HEK293 (cell line): ENCODE measurements around the gene DDX51.

Experiments used
- CTCF ChIA-PET: fragments of 350-600 bp; formaldehyde crosslinking; extraction: SDS; loops from one replicate; lab custom pipeline; 2021; ENCODE audit warnings: antibody characterized with exemption; lab: Yijun Ruan, JAX
- POLR2A ChIA-PET: fragments of 300-600 bp; formaldehyde crosslinking; extraction: SDS; loops from one replicate; lab custom pipeline; 2020; ENCODE audit warnings: antibody characterized with exemption, inconsistent platforms; lab: Yijun Ruan, JAX
- H3K27ac ChIP-seq: fragments of 200-500 bp; sonication (Bioruptor generic); 2 replicates; pipeline ENCODE4 v1.5.1; 2014; ENCODE audit warnings: low read depth, low read length, control low read depth, inconsistent platforms; ENCODE audit errors: extremely low read depth
- H3K36me3 ChIP-seq, 2 experiments: fragments of 200-500 bp in 1 of 2; sonication (Bioruptor generic) in 1 of 2; 1 replicate in 1 of 2; 2 replicates in 1 of 2; pipeline ENCODE4 v1.5.1; 2014 to 2017; ENCODE audit warnings: inconsistent platforms in 2 of 2, low read length in 2 of 2; ENCODE audit not compliant: control insufficient read depth in 2 of 2, insufficient read depth in 1 of 2
- H3K4me1 ChIP-seq: fragments of 200-500 bp; sonication (Bioruptor generic); 2 replicates; pipeline ENCODE4 v1.5.1; 2014; ENCODE audit warnings: mild to moderate bottlenecking, low read length, inconsistent platforms; ENCODE audit not compliant: control insufficient read depth, insufficient read depth
- H3K4me3 ChIP-seq: 2 replicates; pipeline ENCODE4 v1.5.1; 2011; ENCODE audit warnings: low read depth, mild to moderate bottlenecking, control low read depth, low read length, moderate library complexity
- H3K9me3 ChIP-seq: fragments of 200-500 bp; sonication (Bioruptor generic); 2 replicates; pipeline ENCODE4 v1.5.1; 2014; ENCODE audit warnings: low read depth, low read length, inconsistent platforms; ENCODE audit not compliant: control insufficient read depth, insufficient read depth
- AEBP2 ChIP-seq: fragments of 450-650 bp; formaldehyde crosslinking; IDR thresholded peaks from 2 replicates; pipeline ENCODE4 v1.5.1; 2016; ENCODE audit warnings: missing biosample characterization, missing genetic modification characterization, borderline replicate concordance
- BCL11B ChIP-seq: fragments of 450-650 bp; formaldehyde crosslinking; IDR thresholded peaks from 2 replicates; pipeline ENCODE4 v1.5.1; 2016; ENCODE audit warnings: low read depth, missing biosample characterization, missing genetic modification characterization
- REPIN1 ChIP-seq: fragments of 450-650 bp; formaldehyde crosslinking; IDR thresholded peaks from 2 replicates; pipeline ENCODE4 v1.5.1; 2017; ENCODE audit warnings: missing biosample characterization, missing genetic modification characterization, low read depth
- SETDB1 ChIP-seq: IDR thresholded peaks from one replicate; pipeline ENCODE4 v1.6.1; 2017; ENCODE audit warnings: mild to moderate bottlenecking, low read length, moderate library complexity, mixed read lengths; ENCODE audit not compliant: insufficient read length
- ZBTB1 ChIP-seq: fragments of 450-650 bp; formaldehyde crosslinking; IDR thresholded peaks from 2 replicates; pipeline ENCODE4 v1.5.1; 2016; ENCODE audit warnings: missing biosample characterization, missing genetic modification characterization
- ZNF138 ChIP-seq: fragments of 450-650 bp; formaldehyde crosslinking; IDR thresholded peaks from 2 replicates; pipeline ENCODE4 v1.5.1; 2016; ENCODE audit warnings: missing biosample characterization, missing genetic modification characterization, borderline replicate concordance
- ZNF302 ChIP-seq: fragments of 450-650 bp; formaldehyde crosslinking; IDR thresholded peaks from 2 replicates; pipeline ENCODE4 v1.5.1; 2016; ENCODE audit warnings: missing biosample characterization, missing genetic modification characterization, low read depth
- ZNF324 ChIP-seq: fragments of 450-650 bp; formaldehyde crosslinking; IDR thresholded peaks from 2 replicates; pipeline ENCODE4 v1.5.1; 2016; ENCODE audit warnings: missing biosample characterization, missing genetic modification characterization
- ZNF362 ChIP-seq: fragments of 450-650 bp; formaldehyde crosslinking; IDR thresholded peaks from 2 replicates; pipeline ENCODE4 v1.5.1; 2016; ENCODE audit warnings: missing biosample characterization, missing genetic modification characterization
- ZNF391 ChIP-seq: fragments of 450-650 bp; formaldehyde crosslinking; IDR thresholded peaks from 2 replicates; pipeline ENCODE4 v1.5.1; 2016; ENCODE audit warnings: low read depth, missing biosample characterization, missing genetic modification characterization, borderline replicate concordance
- ZNF433 ChIP-seq: fragments of 450-650 bp; formaldehyde crosslinking; IDR thresholded peaks from 2 replicates; pipeline ENCODE4 v1.5.1; 2016; ENCODE audit warnings: missing biosample characterization, missing genetic modification characterization, low read depth
- ZNF521 ChIP-seq: fragments of 450-650 bp; formaldehyde crosslinking; IDR thresholded peaks from 2 replicates; pipeline ENCODE4 v1.5.1; 2017; ENCODE audit warnings: missing biosample characterization, mild to moderate bottlenecking, missing genetic modification characterization
- ZNF544 ChIP-seq: fragments of 450-650 bp; formaldehyde crosslinking; IDR thresholded peaks from 2 replicates; pipeline ENCODE4 v1.5.0; 2017; ENCODE audit warnings: missing biosample characterization, missing genetic modification characterization
- ZNF560 ChIP-seq: fragments of 450-650 bp; formaldehyde crosslinking; IDR thresholded peaks from 2 replicates; pipeline ENCODE4 v1.5.1; 2017; ENCODE audit warnings: missing biosample characterization, missing genetic modification characterization, borderline replicate concordance
- ZNF600 ChIP-seq: fragments of 450-650 bp; formaldehyde crosslinking; IDR thresholded peaks from 2 replicates; pipeline ENCODE4 v1.5.1; 2016; ENCODE audit warnings: missing biosample characterization, missing genetic modification characterization
- ZNF610 ChIP-seq: fragments of 450-650 bp; formaldehyde crosslinking; IDR thresholded peaks from 2 replicates; pipeline ENCODE4 v1.5.1; 2016; ENCODE audit warnings: missing biosample characterization, missing genetic modification characterization, borderline replicate concordance
- ZNF621 ChIP-seq: fragments of 450-650 bp; formaldehyde crosslinking; IDR thresholded peaks from 2 replicates; pipeline ENCODE4 v1.5.1; 2017; ENCODE audit warnings: missing biosample characterization, missing genetic modification characterization
- ZNF830 ChIP-seq: fragments of 450-650 bp; IDR thresholded peaks from 2 replicates; pipeline ENCODE4 v1.5.0; 2018; ENCODE audit warnings: missing biosample characterization, missing genetic modification characterization, low read depth, mild to moderate bottlenecking, moderate library complexity
- ZSCAN4 ChIP-seq: fragments of 450-650 bp; formaldehyde crosslinking; IDR thresholded peaks from 2 replicates; pipeline ENCODE4 v1.5.1; 2017; ENCODE audit warnings: missing biosample characterization, missing genetic modification characterization
- TF ChIP-seq, protein P1 (sequence below): fragments of 450-650 bp; formaldehyde crosslinking; IDR thresholded peaks from 2 replicates; pipeline ENCODE4 v1.5.1; 2016; ENCODE audit warnings: missing biosample characterization, missing genetic modification characterization, low read depth

Gene DDX51

GRCh38 chr12:132185705-132186104 lies 41.6 kb upstream of the DDX51 start (continued):
- no peak for TF ChIP-seq ZNF560
- no peak for TF ChIP-seq REPIN1 (tag by site-specific recombination)

DNA sequence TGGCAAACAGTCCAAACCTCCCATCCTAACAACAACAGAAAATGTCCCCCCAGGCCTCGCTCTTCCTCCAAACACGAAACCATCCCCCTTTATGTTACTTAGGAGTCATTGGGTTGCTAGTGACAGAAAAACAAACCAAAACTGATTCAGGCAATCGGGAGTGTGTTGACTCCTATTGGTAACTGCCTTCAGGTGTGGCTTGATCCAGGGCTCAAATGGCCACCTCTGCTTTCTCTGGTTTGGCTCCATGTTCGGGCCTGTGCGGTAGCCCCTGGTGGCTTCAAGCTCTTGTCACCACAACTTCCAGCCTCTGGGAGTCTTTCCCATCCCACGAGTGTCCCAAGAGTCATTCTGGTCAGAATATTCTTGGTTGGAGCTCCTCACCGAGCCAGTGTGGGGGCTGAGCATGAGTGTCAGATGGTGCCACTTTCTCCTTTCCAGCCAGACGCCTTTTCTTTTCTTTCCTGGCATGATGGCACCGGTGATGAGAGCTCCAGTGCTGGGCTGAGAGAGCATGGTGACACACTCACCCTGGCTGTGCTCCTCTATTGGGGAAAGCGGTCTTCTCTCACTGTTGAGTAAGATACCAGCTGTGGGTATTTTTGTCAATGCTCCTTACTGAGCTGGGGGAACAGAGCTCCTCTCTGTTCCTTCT lies 38.7 kb upstream of the DDX51 start:
- TF ChIP-seq ZNF544 (tag by site-specific recombination) (no peak), ZNF391 (tag by site-specific recombination) (no peak), ZNF138 (tag by site-specific recombination) (no peak), ZNF621 (tag by site-specific recombination) (no peak)
- ChIA-PET CTCF (interaction anchor here (0.7 kb wide), 1 partner anchor 12 kb away, joined by 3 read pairs; no protein-coding TSS in a partner anchor), POLR2A (interaction anchor here (0.6 kb wide), 1 partner anchor 91 kb away, joined by 3 read pairs; no protein-coding TSS in a partner anchor)
- Histone ChIP-seq H3K36me3 (no peaks in the 10 kb centered on the region), H3K4me3 (no peak overlapping the region), H3K27ac (no peak overlapping the region), H3K4me1 (no peaks in the 10 kb centered on the region), H3K9me3 (no peaks in the 10 kb centered on the region)

DNA sequence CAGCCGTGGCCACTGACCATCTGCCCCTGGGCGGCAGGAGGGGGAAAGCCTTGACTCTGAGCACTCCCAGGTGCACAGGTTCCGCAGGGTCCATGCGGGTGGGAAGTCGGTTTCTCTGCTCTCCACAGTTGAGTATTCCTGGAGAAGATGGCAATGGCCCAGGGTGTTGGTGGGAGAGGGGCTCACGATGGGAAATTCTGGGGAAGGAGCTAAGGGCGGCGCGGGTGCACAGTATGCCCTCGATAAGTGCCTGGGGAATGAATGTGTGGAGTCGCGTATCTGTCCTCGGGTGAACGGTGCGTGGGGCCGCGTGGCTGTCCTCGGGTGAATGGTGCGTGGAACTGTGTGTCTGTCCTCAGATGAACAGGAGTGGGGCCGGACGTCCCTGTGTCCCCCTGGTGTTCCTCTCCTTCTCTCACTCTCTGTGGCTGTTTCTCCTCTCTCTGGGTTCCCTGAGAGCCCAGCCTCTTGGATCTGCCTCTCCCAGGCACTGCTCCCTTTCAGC lies 38.1 kb upstream of the DDX51 start:
- ChIA-PET CTCF (interaction anchor here (0.7 kb wide), 1 partner anchor 12 kb away, joined by 3 read pairs; no protein-coding TSS in a partner anchor), POLR2A (no interaction called here)
- Histone ChIP-seq H3K27ac (no peak overlapping the region), H3K9me3 (no peaks in the 10 kb centered on the region), H3K4me3 (no peak overlapping the region), H3K36me3 (no peaks in the 10 kb centered on the region), H3K4me1 (no peaks in the 10 kb centered on the region)
- no peak for TF ChIP-seq SETDB1
- no peak for TF ChIP-seq AEBP2 (tag by site-specific recombination)
- TF ChIP-seq BCL11B (tag by site-specific recombination): no peak
- TF ChIP-seq ZNF521 (tag by site-specific recombination): no peak

DNA sequence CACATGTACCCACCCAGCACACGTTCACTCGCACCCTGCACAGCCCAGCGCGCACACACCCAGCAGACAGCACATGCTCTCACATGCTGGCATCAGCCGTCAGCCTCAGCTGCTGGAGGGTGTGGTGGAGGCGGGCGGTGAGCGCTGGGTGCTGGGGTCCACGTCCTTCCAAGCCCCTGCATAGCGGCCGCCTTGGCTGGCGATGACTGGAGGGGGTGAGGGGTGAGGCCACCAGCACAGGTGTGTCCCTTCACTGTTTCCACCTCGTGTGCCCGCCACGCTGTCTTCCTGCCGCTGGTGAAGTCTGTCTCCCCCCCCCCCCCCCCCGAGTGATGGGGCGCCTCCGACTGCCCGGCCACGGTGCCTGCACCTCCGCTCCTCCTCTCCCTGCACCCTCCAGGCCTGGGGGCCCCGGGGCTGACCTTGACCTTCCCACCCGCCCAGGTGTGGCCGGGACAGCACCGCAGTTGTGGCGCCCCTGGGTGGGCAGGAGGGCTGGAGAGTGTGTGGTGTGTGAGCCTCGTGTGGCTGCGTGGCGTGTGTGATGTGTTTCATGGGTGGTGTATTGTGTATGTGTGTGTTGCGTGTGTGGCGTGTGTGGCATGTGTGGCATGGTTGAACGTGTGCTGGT lies 37.6 kb upstream of the DDX51 start:
- Histone ChIP-seq H3K36me3 (no peaks in the 10 kb centered on the region), H3K27ac (no peak overlapping the region), H3K9me3 (no peaks in the 10 kb centered on the region), H3K4me3 (no peak overlapping the region), H3K4me1 (no peaks in the 10 kb centered on the region)
- ChIA-PET POLR2A (no interaction called here), CTCF (no interaction called here)
- no peak for TF ChIP-seq ZNF830
- TF ChIP-seq ZSCAN4 (tag by site-specific recombination): no peak
- TF ChIP-seq, protein P1, sequence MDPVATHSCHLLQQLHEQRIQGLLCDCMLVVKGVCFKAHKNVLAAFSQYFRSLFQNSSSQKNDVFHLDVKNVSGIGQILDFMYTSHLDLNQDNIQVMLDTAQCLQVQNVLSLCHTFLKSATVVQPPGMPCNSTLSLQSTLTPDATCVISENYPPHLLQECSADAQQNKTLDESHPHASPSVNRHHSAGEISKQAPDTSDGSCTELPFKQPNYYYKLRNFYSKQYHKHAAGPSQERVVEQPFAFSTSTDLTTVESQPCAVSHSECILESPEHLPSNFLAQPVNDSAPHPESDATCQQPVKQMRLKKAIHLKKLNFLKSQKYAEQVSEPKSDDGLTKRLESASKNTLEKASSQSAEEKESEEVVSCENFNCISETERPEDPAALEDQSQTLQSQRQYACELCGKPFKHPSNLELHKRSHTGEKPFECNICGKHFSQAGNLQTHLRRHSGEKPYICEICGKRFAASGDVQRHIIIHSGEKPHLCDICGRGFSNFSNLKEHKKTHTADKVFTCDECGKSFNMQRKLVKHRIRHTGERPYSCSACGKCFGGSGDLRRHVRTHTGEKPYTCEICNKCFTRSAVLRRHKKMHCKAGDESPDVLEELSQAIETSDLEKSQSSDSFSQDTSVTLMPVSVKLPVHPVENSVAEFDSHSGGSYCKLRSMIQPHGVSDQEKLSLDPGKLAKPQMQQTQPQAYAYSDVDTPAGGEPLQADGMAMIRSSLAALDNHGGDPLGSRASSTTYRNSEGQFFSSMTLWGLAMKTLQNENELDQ (tag by site-specific recombination): no peak
- TF ChIP-seq ZNF600 (tag by site-specific recombination): no peak
- TF ChIP-seq ZNF433 (tag by site-specific recombination): no peak
- no peak for TF ChIP-seq ZNF362 (tag by site-specific recombination)
- TF ChIP-seq ZBTB1 (tag by site-specific recombination): no peak
- no peak for TF ChIP-seq ZNF324 (tag by site-specific recombination)
- no peak for TF ChIP-seq ZNF302 (tag by site-specific recombination)
- no peak for TF ChIP-seq ZNF610
